GM19328 (cell line): Measurements from ENCODE around the gene STARD8.
"Not testable (repeated sequence)": the region's sequence is repeated elsewhere in the genome, so short reads cannot be mapped to it uniquely, and the experiment has no call there.

Experiments used
- ATAC-seq: cut with Tn5 transposase; IDR thresholded peaks from one replicate; pipeline ENCODE4 v1.9.1; 2021; ENCODE audit warnings: mild to moderate bottlenecking, moderate library complexity; ENCODE audit not compliant: unreplicated experiment

The STARD8 gene

DNA sequence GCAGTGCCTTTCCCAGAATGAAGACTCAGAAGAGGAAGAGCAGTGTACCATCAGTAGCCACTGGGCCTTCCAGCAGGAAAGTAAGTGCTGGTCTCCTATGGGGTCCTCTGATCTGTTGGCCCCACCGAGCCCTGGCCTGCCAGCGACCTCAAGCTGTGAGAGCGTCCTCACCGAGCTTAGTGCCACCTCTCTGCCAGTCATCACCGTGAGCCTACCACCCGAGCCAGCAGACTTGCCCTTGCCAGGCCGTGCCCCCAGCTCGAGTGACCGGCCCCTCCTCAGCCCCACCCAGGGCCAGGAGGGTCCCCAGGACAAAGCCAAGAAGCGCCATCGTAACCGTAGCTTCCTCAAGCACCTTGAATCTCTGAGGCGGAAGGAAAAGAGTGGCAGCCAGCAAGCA lies 69.7 kb downstream of the STARD8 start:
- no peak for ATAC-seq

DNA sequence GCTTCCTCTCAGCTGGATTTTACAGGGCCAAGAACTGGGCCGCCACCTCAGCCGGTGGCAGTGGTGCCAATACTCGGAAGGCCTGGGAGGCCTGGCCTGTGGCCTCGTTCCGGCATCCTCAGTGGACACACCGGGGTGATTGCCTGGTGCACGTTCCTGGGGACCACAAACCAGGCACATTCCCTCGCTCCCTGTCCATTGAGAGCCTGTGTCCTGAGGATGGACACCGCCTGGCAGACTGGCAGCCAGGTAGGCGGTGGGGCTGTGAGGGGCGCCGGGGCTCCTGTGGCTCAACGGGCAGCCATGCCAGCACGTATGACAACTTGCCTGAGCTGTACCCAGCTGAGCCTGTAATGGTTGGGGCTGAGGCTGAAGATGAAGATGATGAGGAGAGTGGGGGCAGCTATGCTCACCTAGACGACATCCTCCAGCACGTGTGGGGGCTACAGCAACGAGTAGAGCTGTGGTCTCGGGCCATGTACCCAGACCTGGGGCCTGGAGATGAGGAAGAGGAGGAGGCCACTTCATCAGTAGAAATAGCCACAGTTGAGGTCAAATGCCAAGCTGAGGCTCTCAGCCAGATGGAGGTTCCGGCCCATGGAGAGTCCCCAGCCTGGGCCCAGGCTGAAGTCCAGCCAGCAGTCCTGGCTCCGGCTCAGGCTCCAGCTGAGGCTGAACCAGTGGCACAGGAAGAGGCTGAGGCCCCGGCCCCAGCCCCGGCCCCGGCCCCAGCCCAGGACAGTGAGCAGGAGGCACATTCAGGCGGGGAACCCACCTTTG lies 70.4 kb downstream of the STARD8 start:
- no peak for ATAC-seq

DNA sequence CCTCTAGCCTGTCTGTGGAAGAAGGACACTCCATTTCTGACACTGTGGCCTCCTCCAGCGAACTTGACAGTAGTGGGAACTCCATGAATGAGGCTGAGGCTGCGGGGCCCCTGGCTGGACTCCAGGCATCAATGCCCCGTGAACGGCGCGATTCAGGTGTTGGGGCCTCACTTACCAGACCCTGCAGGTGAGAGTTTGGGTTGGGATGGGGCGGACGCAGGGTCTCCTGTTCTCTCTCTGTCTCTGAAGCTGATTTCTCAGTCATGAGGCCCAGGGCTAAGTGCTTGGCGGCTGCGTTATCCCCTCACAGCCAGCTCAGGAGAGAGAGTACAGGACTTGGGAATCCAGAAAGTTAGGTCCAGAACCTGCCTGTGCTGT lies 71.0 kb downstream of the STARD8 start:
- ATAC-seq, result no peak

DNA sequence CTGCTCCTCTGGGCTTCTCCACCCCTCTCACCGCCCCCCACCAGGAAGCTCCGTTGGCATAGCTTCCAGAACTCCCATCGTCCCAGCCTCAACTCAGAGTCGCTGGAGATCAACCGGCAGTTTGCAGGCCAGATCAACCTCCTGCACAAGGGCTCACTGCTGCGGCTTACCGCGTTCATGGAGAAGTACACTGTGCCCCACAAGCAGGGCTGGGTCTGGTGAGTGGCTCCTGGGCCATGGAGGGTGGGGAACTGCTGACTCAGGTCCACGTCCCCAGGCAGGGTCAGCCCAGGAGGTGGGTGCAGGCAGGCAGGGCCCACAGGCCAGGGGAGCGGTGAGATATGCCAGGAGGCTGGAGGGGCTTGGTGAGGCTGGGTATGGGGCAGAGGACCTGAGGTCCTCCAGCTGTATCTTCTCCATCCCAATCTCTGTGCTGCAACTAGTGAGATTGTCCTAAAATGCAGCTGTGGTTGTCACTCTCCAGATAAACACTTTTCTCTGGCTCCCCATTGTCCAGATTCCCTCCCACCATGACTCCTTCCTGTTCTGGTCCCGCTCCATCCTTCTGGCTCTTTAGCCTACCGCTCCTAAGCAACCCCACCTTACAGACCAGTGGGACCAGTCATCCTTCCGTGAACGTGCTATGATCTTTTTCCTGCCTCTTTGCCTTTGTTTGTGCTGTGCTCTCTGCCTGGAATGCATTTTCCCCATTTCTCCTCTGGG lies 71.9 kb downstream of the STARD8 start:
- no peak for ATAC-seq

DNA sequence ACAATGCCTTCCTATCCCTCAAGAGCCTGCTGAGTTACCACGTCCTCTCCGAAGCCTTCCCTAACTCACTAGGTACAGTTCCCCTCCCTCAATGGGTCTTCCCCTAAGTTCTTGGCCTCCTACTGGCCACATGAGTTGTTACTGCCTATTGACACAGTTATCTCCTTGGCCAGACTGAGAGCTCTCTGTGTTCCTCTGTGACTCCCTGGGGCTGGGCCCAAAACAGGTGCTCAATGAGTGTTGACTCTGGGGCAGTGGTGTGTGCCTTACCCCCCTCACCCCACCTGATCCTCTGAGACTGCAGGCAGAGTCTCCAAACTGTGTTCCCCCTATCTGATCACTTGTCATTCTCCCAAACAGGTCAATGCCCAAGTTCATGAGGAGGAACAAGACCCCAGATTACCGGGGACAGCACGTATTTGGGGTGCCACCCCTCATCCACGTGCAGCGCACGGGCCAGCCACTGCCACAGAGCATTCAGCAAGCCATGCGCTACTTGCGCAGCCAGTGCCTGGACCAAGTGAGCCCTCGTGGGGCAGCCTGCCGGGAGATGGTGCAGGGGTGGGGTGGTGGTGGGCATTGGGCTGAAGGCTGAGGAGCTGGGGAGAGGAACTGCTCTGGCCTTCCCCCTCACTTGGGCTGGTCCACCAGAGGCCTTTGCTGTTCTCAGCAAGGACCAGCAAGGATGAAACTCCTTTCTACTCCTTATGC lies 72.6 kb downstream of the STARD8 start:
- no peak for ATAC-seq

DNA sequence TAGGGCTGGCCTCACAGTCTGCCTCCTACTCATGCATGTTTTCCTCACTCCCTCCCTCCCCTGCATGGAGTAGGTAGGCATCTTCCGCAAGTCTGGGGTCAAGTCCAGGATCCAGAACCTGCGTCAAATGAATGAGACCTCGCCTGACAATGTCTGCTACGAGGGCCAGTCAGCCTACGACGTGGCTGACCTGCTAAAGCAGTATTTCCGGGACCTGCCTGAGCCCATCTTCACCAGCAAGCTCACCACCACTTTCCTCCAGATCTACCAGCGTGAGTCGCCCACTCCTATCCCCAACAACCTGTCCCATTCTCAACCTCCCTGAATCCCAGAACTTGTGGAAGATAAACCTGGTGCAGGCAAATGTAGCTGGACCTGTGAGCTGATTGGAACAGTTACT lies 73.4 kb downstream of the STARD8 start:
- ATAC-seq, result no peak

DNA sequence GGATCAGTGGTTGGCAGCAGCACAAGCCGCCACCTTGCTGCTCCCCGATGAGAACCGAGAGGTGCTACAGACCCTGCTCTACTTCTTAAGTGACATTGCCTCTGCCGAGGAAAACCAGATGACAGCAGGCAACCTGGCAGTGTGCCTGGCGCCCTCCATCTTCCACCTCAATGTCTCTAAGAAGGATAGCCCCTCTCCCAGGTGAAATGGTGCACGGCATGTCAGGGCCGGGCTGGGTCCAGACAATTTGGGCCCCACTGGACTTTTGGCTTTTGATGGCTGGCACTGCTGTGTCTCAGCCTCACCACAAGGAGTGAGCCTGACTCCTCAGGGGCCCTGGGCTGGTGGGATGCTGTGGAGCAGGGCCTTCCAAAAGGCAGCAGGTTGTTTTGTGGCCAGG lies 74.1 kb downstream of the STARD8 start:
- no peak for ATAC-seq

DNA sequence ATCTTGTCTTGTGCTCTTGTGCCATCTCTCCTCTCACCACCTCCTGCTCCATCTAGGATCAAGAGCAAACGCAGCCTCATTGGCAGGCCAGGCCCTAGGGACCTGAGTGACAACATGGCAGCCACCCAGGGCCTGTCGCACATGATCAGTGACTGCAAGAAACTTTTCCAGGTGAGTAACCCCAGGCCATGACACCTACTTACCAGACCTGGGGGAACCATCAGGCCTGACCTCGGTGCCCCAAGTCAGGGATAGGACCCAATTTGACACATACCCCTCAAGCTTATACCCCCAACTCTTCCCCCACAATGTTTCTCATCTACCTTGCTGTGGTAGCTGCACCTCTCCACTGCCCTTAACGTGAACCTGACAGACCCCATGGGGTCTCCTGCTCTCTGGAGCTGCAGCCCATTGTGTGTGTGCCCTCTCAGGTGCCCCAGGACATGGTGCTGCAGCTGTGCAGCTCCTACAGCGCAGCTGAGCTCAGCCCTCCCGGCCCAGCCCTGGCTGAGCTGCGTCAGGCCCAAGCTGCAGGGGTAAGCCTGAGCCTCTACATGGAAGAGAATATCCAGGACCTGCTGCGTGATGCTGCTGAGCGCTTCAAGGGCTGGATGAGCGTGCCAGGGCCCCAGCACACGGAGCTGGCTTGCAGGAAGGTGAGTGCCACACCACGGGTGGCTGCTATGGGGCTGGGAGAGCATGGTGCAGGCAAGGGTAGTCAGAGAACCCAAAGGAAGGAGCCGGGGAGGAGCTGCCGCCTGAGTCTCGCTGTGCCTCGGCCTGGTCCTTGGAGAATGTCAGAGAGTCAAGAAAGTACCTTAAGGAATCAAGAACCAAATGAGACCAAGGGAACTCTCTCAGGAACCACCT lies 74.8 kb downstream of the STARD8 start:
- ATAC-seq, result no peak

DNA sequence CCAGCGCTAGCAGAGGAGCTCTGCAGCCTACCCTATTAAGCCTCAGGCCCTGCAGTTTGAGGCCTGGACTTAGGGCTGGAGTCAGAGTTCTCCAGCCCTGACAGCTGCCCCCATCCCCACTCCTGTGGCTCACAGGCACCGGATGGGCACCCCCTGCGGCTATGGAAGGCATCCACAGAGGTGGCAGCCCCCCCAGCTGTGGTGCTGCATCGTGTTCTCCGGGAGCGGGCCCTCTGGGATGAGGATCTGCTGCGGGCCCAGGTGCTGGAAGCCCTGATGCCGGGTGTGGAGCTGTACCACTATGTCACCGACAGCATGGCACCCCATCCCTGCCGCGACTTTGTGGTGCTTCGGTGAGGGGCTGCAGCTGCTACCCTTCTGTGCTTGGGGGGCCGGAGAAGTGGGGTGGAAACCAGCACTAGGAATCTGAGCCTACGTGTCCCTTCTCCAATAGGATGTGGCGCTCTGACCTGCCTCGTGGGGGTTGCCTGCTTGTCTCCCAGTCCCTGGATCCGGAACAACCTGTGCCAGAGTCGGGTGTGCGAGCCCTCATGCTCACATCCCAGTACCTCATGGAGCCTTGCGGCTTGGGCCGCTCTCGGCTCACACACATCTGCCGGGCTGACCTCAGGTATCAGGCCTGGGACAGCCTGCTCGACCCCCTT lies 76.2 kb downstream of the STARD8 start:
- no peak for ATAC-seq

DNA sequence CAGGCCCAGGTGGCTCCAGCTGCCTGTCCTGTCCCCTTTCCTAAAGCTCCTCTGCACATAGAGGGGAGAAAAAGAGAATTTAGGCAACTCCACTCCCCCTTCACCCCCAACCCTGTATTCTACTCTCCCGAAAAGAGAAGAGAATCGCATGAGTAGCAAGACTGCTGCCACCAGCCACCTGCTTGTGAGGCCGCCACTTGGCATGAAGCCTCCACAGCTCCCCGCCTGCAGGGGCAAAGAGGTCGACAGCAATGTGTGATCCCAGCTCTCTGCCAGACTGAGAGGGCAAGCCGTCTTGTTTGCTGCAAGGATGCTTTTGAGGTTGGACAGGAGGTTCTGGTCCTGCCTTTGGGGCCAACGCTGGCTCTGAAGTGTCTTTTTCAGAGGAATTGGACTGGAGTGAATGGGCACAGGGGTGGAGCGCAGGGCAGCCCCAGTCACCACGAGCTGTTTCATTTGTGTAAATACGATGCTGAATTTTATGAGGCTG lies 77.1 kb downstream of the STARD8 start:
- no peak for ATAC-seq

DNA sequence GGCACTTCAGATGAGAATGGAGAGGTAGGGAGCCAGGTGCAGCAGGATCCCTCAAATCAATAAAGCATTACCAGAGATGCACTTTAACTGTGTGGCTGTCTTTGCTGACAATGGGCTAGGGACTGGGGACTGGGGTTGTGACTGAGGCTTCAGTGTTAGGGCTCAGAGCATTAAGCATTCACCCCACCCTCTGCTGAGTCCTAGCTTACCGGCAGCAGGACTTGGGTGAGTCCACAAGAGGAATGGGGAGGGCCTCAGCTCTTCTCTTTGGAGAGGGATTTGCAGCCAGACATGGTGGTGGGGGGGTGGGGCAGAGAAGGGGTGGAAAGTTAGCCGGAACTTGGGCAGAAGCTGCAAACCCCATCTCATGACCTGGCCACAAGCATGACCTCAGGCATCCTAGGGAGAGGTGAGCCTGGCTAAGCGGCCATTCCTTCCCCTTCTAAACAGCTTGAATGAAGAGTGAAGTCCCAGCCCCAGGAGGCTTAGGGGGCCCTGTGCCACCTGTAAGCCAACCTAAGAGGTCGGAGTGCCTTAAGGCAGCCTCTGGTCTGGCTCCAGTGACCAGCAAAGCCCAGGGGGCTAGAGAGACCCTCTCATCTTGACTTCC lies 78.4 kb downstream of the STARD8 start:
- ATAC-seq, result no peak

DNA sequence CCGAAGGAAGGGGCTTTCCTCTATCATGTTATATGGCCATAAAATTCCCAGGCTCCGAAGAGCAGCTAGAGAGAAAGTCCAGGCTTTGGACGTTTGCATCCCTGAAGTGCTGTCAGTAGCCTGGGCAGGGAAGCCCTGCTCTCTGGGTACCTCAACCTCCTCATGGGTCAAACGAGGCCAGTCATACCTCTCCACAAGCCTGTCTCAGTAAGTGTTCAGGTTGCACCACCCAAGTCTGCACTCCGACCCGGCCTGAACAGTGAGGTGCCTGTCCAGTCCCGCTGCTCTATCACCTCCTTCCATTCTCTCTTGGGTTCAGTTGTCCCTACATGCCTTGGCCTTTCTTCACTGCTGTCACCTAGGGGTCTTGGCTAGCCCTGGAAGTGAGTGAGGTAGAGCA lies 78.9 kb downstream of the STARD8 start:
- no peak for ATAC-seq

DNA sequence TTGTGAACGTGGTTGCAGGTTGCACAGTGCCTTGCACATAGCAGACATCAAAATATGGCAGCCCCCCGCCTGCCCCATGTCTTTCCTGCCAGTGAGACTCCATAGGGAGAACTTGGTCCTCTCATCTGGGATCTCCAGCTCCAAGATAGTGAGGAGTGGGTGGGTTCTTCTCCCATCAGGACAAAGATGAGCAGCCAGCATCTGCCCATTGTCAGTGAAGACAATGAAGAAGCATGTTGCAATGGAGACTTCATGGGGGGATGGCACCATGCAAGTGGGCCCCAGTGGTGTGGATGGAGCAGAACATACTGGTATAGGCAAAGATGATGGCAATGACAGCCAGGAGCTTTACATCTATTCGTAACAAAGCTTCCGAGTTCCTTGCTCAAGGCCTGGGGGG lies 80.2 kb downstream of the STARD8 start:
- ATAC-seq, result no peak

DNA sequence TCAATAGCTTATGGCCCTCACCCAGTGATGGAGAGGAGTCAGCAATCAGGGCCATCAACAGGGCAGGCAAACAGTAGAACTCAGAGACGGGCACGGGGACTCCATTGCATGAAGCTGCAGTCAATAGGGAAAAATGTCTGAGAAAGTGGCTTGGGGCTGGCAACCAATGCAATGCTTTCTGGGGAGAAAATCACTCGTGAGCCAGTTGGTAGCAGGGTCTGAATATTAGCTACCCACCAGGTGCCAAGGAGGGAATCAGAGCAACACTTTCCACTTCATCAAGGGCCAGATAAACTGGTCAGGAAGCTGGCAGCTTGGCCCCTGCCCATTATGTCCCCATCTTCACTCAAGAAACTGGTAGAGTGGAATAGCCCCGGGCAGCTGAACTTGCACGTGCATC lies 80.7 kb downstream of the STARD8 start:
- ATAC-seq, result no peak

DNA sequence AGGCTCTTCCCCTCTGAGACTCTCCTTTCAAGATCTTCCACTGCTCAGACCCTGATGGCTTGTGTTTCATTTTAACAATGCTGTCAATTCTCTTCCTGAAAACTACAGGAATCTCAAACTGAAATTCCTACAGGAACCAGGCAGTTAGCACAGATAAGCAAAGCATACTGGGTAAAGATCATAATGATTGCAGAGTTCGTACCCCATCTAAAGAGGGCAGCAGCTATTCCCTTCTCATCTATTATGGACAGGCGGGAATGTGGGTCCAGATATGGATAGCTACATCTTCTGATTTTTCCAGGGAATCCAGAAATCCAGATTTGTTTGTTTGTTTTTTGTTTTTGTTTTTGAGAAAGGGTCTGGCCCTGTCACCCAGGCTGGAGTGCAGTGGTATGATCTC lies 83.8 kb downstream of the STARD8 start:
- ATAC-seq, result no peak

DNA sequence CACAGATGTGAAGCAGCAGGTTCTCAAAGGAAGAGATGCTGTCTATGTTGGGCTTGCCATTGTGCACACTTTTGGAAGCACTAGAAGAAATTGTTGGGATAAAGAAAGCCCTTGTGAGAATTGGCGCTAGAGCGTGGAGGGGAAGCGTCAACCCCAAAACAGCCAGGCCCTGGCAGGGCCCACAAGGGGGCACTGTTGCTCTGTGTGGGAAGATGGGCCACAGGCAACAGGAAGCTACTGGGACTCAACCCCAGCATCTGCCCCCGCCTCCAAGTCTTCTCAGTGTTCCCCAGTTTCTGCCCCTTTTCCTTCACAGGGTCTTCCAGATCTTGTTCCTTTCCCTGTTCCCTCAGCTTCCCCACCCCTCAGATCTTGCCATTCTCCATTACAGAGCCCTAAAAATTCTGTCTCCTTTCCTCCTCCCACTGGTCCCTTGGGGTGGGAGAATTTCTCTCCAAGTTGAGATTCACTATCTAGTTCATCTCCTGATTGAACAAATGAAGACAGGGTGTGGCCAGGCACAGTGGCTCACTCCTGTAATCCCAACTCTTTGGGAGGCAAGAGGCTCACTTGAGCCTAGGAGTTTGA lies 85.5 kb downstream of the STARD8 start:
- peak; percentile 81 for ATAC-seq

DNA sequence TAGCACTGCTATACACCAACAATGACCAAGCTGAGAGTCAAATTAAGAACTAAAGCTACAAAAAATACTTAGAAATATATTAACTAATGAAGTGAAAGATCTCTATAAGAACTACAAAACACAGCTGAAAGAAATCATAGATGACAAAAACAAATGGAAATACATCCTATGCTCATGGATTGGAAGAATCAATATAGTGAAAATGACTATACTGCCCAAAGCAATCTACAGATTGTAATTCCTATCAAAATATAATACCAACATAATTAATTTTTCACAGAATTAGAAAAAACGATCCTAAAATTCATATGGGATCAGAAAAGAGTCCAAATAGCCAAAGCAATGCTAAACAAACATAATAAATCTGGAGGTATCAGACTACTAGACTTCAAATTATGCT lies 87.8 kb downstream of the STARD8 start:
- no peak for ATAC-seq

DNA sequence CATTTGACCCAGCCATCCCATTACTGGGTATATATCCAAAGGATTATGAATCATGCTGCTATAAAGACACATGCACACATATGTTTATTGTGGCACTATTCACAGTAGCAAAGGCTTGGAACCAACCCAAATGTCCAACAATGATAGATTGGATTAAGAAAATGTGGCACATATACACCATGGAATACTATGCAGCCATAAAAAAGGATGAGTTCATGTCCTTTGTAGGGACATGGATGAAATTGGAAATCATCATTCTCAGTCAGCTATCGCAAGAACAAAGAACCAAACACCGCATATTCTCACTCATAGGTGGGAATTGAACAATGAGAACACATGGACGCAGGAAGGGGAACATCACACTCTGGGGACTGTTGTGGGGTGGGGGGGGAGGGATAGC lies 94.4 kb downstream of the STARD8 start:
- ATAC-seq, result not testable (repeated sequence)

DNA sequence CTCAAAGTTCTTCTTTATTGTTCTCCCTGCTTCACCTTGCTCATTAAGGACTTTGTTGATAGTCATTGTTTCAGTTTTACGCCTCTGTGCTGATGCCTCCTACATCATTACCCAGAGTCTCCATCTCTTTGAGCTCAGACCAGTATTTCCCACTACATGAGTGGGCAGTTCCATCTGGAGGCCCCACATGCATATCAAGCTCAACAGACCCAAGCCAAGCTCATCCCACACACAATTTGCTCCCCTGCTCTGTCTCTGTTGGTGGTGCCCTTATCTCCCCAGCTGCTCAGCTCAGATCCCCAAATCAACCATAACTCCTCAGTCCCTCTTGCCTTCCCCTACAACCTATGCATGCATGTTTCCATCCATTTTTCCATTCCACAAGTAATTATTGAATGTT lies 96.3 kb downstream of the STARD8 start:
- ATAC-seq, result no peak

DNA sequence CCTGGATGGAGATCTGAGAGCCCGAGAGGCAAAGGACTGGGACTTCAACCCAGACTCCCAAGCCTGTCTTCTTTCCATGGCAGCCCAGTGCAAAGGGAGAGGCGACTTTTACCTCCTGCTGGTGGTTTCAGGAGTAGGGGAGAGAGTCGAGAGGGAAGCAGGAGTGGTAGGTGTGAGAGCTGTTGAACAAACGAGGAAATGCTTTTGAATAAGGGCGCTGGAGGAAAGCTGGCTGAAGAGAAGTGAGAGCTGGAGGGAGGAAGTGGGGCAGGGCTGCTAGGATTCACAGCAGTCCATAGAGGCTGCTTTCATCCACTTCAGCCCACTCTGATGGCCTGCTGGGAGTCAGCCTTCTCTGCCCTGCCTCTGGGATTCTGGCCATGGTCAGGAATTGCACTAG lies 99.5 kb downstream of the STARD8 start:
- ATAC-seq, result no peak
